ENCODE measurements around the gene ZBTB16. TPM values are rescaled to one million over a fixed set of nuclear protein-coding genes. Genes with fewer than 3 reads are reported as not detected.

Gene ZBTB16
- total and polyA plus RNA-seq, 8 donors = 7.9 to 318 (median 55.3) TPM

GRCh38 chr11:114242032-114242431 is 182.5 kb downstream of the ZBTB16 start:
- DNase-seq = no peak
- peaks cover 33 to 95% (median 90%) of the 10 kb centered on the region in 4 donors for H3K36me3 ChIP-seq
- 94 to 95% (median 94%) methylated on average over 13 to 15 of the region's 15 CpGs for WGBS, 5 donors

GRCh38 chr11:114243461-114244372 is 184.2 kb downstream of the ZBTB16 start:
- H3K36me3 ChIP-seq = peaks cover 47 to 99% (median 92%) of the 10 kb centered on the region in 4 donors
- intact Hi-C loops (cut with DNase I; ENCODE audit: low total_unique reads) = loop anchor here (10.0 kb wide), 1 partner anchor 339 kb away; the partner anchor contains the start of gene HTR3B
- no peak for TF ChIP-seq EP300 (IDR thresholded peaks at IDR 0.05)
- TF ChIP-seq CTCF (IDR thresholded peaks at IDR 0.05) = no peak
- no peak for TF ChIP-seq POLR2AphosphoS5 (IDR thresholded peaks at IDR 0.05)
- no peak for TF ChIP-seq POLR2A (IDR thresholded peaks at IDR 0.05)
- no peak overlapping the region for H3K27ac ChIP-seq
- peak in 1 of 2 donors; percentile 75 for DNase-seq
- 49 to 64% (median 55%) methylated on average over 14 of the region's 14 CpGs for WGBS, 5 donors
- H3K4me3 ChIP-seq = no peak overlapping the region
- H3K27me3 ChIP-seq = no peaks in the 10 kb centered on the region
- no peaks in the 10 kb centered on the region for H3K9me3 ChIP-seq
- peaks cover 9 to 31% (median 12%) of the 10 kb centered on the region in 4 donors for H3K4me1 ChIP-seq

More at GRCh38 chr11:114242032-114242431, 182.5 kb downstream of the ZBTB16 start:
- H3K27ac ChIP-seq = no peak overlapping the region
- no peaks in the 10 kb centered on the region for H3K9me3 ChIP-seq
- TF ChIP-seq POLR2AphosphoS5 (IDR thresholded peaks at IDR 0.05) (no peak), POLR2A (IDR thresholded peaks at IDR 0.05) (no peak), CTCF (IDR thresholded peaks at IDR 0.05) (no peak), EP300 (IDR thresholded peaks at IDR 0.05) (no peak)
- intact Hi-C loops (cut with DNase I; ENCODE audit: low total_unique reads) = loop anchor here (10.0 kb wide), 1 partner anchor 337 kb away; the partner anchor contains the start of gene HTR3B
- H3K4me1 ChIP-seq = peaks cover 9 to 45% (median 15%) of the 10 kb centered on the region in 4 donors
- H3K4me3 ChIP-seq = no peak overlapping the region
- no peaks in the 10 kb centered on the region for H3K27me3 ChIP-seq

- intact Hi-C loops (cut with DNase I; ENCODE audit: low total_unique reads) = loop anchor here (10.0 kb wide), 1 partner anchor 340 kb away; the partner anchor contains the start of gene HTR3B
- no peaks in the 10 kb centered on the region for H3K27me3 ChIP-seq
- H3K36me3 ChIP-seq = peaks cover 52 to 96% (median 91%) of the 10 kb centered on the region in 4 donors
- DNase-seq = no peak
- WGBS, 5 donors = 73 to 84% (median 77%) methylated on average over 17 to 18 of the region's 18 CpGs
- H3K4me3 ChIP-seq = no peak overlapping the region
- TF ChIP-seq POLR2AphosphoS5 (IDR thresholded peaks at IDR 0.05) = no peak
- no peak for TF ChIP-seq EP300 (IDR thresholded peaks at IDR 0.05)
- TF ChIP-seq CTCF (IDR thresholded peaks at IDR 0.05) = no peak
- no peak for TF ChIP-seq POLR2A (IDR thresholded peaks at IDR 0.05)
- peaks cover 6 to 22% (median 12%) of the 10 kb centered on the region in 4 donors for H3K4me1 ChIP-seq
- H3K27ac ChIP-seq = no peak overlapping the region
- H3K9me3 ChIP-seq = no peaks in the 10 kb centered on the region
Measured at GRCh38 chr11:114244726-114245394, 185.3 kb downstream of the ZBTB16 start.

Data from stomach (tissue), 9 donors.